Transverse colon (tissue), 3 donors: ENCODE measurements around the gene TPD52L2.

Experiments used
- CTCF ChIP-seq, 5 experiments: fragments of 200-600 bp in 3 of 5; fragments of 450-650 bp in 2 of 5; sonication (generic) in 3 of 5; IDR thresholded peaks; 1 replicate in 2 of 5; 2 replicates in 3 of 5; pipeline ENCODE4 v1.5.1; 2016 to 2017; ENCODE audit warnings: antibody characterized with exemption in 5 of 5, inconsistent platforms in 3 of 5, mild to moderate bottlenecking in 2 of 5, moderate library complexity in 1 of 5
- POLR2A ChIP-seq: fragments of 450-650 bp; IDR thresholded peaks from one replicate; pipeline ENCODE4 v1.6.1; 2016; ENCODE audit warnings: antibody characterized with exemption, mild to moderate bottlenecking, moderate library complexity

- TF ChIP-seq POLR2A, result no peak
- TF ChIP-seq CTCF (IDR thresholded peaks at IDR 0.05), result no peak
These were observed 22.8 kb upstream of the TPD52L2 start for GRCh38 chr20:63842258-63842657.
